Spinal cord (tissue), 10 donors: ENCODE measurements around the gene CASP7. TPM values are rescaled to one million over a fixed set of nuclear protein-coding genes. Genes with fewer than 3 reads are reported as not detected.
A peak's percentile ranks its signal among the peaks of the same experiment; 100 is the strongest.

ENCODE experiments used
- DNase-seq, 6 donors: peaks; one replicate each; pipeline versions ENCODE4 v3.0.0 to v3.0.0-alpha.2; 2013 to 2015; ENCODE audit warnings: low spot score in 6 of 6, low read depth in 4 of 6
- H3K27ac ChIP-seq: one replicate; pipeline ENCODE4 v1.5.1; 2013; ENCODE audit warnings: low read depth, low read length, control low read depth
- H3K27me3 ChIP-seq: one replicate; pipeline ENCODE4 v1.6.1; 2013; ENCODE audit warnings: low read length; ENCODE audit not compliant: control insufficient read depth, insufficient read depth
- H3K36me3 ChIP-seq: one replicate; pipeline ENCODE4 v1.6.1; 2013; ENCODE audit warnings: low read length; ENCODE audit not compliant: control insufficient read depth, insufficient read depth
- H3K4me1 ChIP-seq: one replicate; pipeline ENCODE4 v1.6.1; 2013; ENCODE audit warnings: low read length; ENCODE audit not compliant: control insufficient read depth, insufficient read depth
- H3K4me3 ChIP-seq: one replicate; pipeline ENCODE4 v1.5.1; 2013; ENCODE audit warnings: low read depth, low read length, control low read depth
- H3K9me3 ChIP-seq: one replicate; pipeline ENCODE4 v1.6.1; 2013; ENCODE audit warnings: low read length; ENCODE audit not compliant: control insufficient read depth, insufficient read depth
- WGBS: methylation state at CpG from one replicate; pipeline ENCODE4 v1.1.5; 2013; ENCODE audit warnings: missing lambda C conversion rate; ENCODE audit not compliant: insufficient coverage; 5-methylcytosine and 5-hydroxymethylcytosine counted together
- polyA plus RNA-seq, 2 donors: library from polyadenylated mRNA; unstranded; fragments of 120-200 nt; gene quantifications; one replicate each; pipeline ENCODE4 v1.2.1, GENCODE V29; 2013; ENCODE audit not compliant: insufficient read length in 2 of 2
- total RNA-seq, 2 donors: library from RNA; depleted of rRNA in 1 of 2; stranded (reverse); fragments of 120-200 nt in 1 of 2; fragments of >200 nt in 1 of 2; gene quantifications; one replicate each; pipeline versions ENCODE4 v1.2.3 to v1.2.4, GENCODE V29; 2013 to 2014
- donor health status: healthy.

The CASP7 gene
- total and polyA plus RNA-seq, 4 donors = 8.0 to 23.3 (median 9.5) TPM

GRCh38 chr10:113689057-113689456, 9.3 kb downstream of the CASP7 start:
- no peak overlapping the region for H3K27ac ChIP-seq
- no peak for DNase-seq
- H3K4me3 ChIP-seq = no peak overlapping the region
- no peaks in the 10 kb centered on the region for H3K4me1 ChIP-seq
- peaks cover 7% of the 10 kb centered on the region for H3K9me3 ChIP-seq
- no peaks in the 10 kb centered on the region for H3K27me3 ChIP-seq
- no CpG with 5 or more reads among the region's 1 CpG for WGBS
- H3K36me3 ChIP-seq = no peaks in the 10 kb centered on the region

GRCh38 chr10:113689574-113689973, 9.9 kb downstream of the CASP7 start:
- WGBS = no CpG with 5 or more reads among the region's 3 CpGs
- no peak for DNase-seq
- H3K4me1 ChIP-seq = no peaks in the 10 kb centered on the region
- no peaks in the 10 kb centered on the region for H3K36me3 ChIP-seq
- no peak overlapping the region for H3K27ac ChIP-seq
- peaks cover 7% of the 10 kb centered on the region for H3K9me3 ChIP-seq
- no peak overlapping the region for H3K4me3 ChIP-seq
- no peaks in the 10 kb centered on the region for H3K27me3 ChIP-seq

GRCh38 chr10:113690749-113691148, 11.0 kb downstream of the CASP7 start:
- Histone ChIP-seq H3K27ac (no peak overlapping the region), H3K4me1 (no peaks in the 10 kb centered on the region), H3K4me3 (no peak overlapping the region), H3K27me3 (no peaks in the 10 kb centered on the region), H3K9me3 (peaks cover 8% of the 10 kb centered on the region), H3K36me3 (no peaks in the 10 kb centered on the region)
- no peak for DNase-seq
- WGBS = no CpG with 5 or more reads among the region's 3 CpGs

GRCh38 chr10:113691381-113691780, 11.7 kb downstream of the CASP7 start:
- H3K9me3 ChIP-seq = peaks cover 8% of the 10 kb centered on the region
- no peak overlapping the region for H3K27ac ChIP-seq
- no peak overlapping the region for H3K4me3 ChIP-seq
- H3K4me1 ChIP-seq = no peaks in the 10 kb centered on the region
- no peaks in the 10 kb centered on the region for H3K27me3 ChIP-seq
- H3K36me3 ChIP-seq = no peaks in the 10 kb centered on the region
- DNase-seq = no peak
- 100% methylated on average over 1 of the region's 2 CpGs for WGBS

GRCh38 chr10:113692271-113692670, 12.6 kb downstream of the CASP7 start:
- Histone ChIP-seq H3K9me3 (peaks cover 6% of the 10 kb centered on the region), H3K4me3 (no peak overlapping the region), H3K36me3 (no peaks in the 10 kb centered on the region), H3K27me3 (no peaks in the 10 kb centered on the region), H3K4me1 (no peaks in the 10 kb centered on the region), H3K27ac (no peak overlapping the region)
- 90% methylated on average over 6 of the region's 6 CpGs for WGBS
- no peak for DNase-seq

- Histone ChIP-seq H3K36me3 (peaks cover 3% of the 10 kb centered on the region), H3K4me1 (no peaks in the 10 kb centered on the region), H3K4me3 (no peak overlapping the region), H3K27me3 (no peaks in the 10 kb centered on the region), H3K27ac (no peak overlapping the region), H3K9me3 (peaks cover 6% of the 10 kb centered on the region)
- DNase-seq = no peak
- 100% methylated on average over 1 of the region's 2 CpGs for WGBS
These were observed 13.6 kb downstream of the CASP7 start for GRCh38 chr10:113693348-113693747.

- no peak overlapping the region for H3K27ac ChIP-seq
- no CpG with 5 or more reads among the region's 1 CpG for WGBS
- DNase-seq = no peak
- H3K27me3 ChIP-seq = no peaks in the 10 kb centered on the region
- H3K36me3 ChIP-seq = peaks cover 3% of the 10 kb centered on the region
- no peak overlapping the region for H3K4me3 ChIP-seq
- H3K4me1 ChIP-seq = no peaks in the 10 kb centered on the region
- peaks cover 6% of the 10 kb centered on the region for H3K9me3 ChIP-seq
These were observed 16.0 kb downstream of the CASP7 start for GRCh38 chr10:113695691-113696090.

- Histone ChIP-seq H3K27ac (no peak overlapping the region), H3K4me3 (no peak overlapping the region), H3K36me3 (peaks cover 3% of the 10 kb centered on the region), H3K9me3 (peaks cover 6% of the 10 kb centered on the region), H3K27me3 (no peaks in the 10 kb centered on the region), H3K4me1 (no peaks in the 10 kb centered on the region)
- 83% methylated on average over 2 of the region's 3 CpGs for WGBS
- DNase-seq = no peak
These were observed 17.9 kb downstream of the CASP7 start for GRCh38 chr10:113697595-113697994.

GRCh38 chr10:113704637-113705343, 25.1 kb downstream of the CASP7 start:
- Histone ChIP-seq H3K4me1 (peaks cover 13% of the 10 kb centered on the region), H3K36me3 (no peaks in the 10 kb centered on the region), H3K4me3 (no peak overlapping the region), H3K9me3 (no peaks in the 10 kb centered on the region), H3K27ac (no peak overlapping the region), H3K27me3 (no peaks in the 10 kb centered on the region)
- DNase-seq = peak in 4 of 6 donors; percentile 45 to 92 (median 66)
- WGBS = no CpG with 5 or more reads among the region's 6 CpGs

- Histone ChIP-seq H3K9me3 (no peaks in the 10 kb centered on the region), H3K4me1 (peaks cover 13% of the 10 kb centered on the region), H3K27me3 (no peaks in the 10 kb centered on the region), H3K4me3 (no peak overlapping the region), H3K27ac (no peak overlapping the region), H3K36me3 (no peaks in the 10 kb centered on the region)
- DNase-seq = no peak
These were observed 25.6 kb downstream of the CASP7 start for GRCh38 chr10:113705344-113705652.
